ENCODE results near the gene AP1S1.
A peak's percentile ranks its signal among the peaks of the same experiment; 100 is the strongest.
"Not testable (repeated sequence)": the region's sequence is repeated elsewhere in the genome, so short reads cannot be mapped to it uniquely, and the experiment has no call there.

Gene AP1S1

DNA sequence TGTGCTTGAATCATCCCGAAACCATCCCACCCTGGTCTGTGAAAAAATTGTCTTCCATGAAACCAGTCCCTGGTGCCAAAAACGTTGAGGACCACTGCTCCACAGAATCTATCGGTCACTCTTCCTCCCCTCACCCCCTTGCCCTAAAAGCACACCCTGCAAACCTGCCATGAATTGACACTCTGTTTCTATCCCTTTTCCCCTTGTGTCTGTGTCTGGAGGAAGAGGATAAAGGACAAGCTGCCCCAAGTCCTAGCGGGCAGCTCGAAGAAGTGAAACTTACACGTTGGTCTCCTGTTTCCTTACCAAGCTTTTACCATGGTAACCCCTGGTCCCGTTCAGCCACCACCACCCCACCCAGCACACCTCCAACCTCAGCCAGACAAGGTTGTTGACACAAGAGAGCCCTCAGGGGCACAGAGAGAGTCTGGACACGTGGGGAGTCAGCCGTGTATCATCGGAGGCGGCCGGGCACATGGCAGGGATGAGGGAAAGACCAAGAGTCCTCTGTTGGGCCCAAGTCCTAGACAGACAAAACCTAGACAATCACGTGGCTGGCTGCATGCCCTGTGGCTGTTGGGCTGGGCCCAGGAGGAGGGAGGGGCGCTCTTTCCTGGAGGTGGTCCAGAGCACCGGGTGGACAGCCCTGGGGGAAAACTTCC lies 28.2 kb upstream of the AP1S1 start:
- DNase-seq (ENCODE audit: low spot score), result peak; percentile 74

DNA sequence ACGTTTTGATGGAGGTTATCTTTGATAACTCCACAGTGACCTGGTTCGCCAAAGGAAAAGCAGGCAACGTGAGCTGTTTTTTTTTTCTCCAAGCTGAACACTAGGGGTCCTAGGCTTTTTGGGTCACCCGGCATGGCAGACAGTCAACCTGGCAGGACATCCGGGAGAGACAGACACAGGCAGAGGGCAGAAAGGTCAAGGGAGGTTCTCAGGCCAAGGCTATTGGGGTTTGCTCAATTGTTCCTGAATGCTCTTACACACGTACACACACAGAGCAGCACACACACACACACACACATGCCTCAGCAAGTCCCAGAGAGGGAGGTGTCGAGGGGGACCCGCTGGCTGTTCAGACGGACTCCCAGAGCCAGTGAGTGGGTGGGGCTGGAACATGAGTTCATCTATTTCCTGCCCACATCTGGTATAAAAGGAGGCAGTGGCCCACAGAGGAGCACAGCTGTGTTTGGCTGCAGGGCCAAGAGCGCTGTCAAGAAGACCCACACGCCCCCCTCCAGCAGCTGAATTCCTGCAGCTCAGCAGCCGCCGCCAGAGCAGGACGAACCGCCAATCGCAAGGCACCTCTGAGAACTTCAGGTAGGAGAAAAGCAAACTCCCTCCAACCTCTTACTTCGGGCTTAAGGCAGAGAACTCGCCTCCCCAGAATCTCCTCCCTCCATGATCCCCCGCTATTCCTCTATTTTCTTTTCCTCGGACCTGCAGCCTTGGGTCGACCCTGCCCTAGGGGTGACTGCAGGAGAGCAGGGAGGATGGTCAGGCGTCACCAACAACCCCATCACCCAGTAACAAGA lies 27.4 kb upstream of the AP1S1 start, which contains the start of gene SERPINE1:
Gene SERPINE1, plus strand, starts transcription at position 454 of the 809 bp plus-strand sequence. CDS start 1,290 bp downstream, outside the sequence.
- peak; percentile 95 for DNase-seq (ENCODE audit: low spot score)

DNA sequence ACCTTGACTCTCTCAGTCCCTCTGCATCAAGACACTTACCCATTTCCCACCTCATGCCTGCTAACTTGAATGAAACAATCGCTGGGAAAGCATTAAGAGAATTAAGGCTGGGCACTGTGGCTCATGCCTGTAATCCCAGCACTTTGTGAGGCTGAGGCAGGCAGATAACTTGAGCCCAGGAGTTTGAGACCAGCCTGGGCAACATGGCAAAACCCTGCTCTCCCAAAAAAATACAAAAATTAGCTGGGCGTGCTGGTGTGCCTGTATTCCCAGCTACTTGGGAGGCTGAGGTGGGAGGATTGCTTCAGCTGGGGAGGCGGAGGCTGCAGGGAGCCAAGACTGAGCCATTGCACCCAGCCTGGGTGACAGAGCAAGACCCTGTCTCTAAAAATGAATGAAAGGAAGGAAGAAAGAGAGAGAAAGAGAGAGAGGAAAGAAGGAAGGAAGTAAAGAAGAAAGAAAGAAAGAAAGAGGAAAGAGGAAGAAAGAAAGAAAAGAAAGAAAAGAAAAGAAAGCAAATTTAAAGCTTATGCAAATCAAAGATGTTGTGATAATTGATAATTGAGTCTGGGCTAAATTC lies 26.7 kb upstream of the AP1S1 start:
- no peak for DNase-seq (ENCODE audit: low spot score)

DNA sequence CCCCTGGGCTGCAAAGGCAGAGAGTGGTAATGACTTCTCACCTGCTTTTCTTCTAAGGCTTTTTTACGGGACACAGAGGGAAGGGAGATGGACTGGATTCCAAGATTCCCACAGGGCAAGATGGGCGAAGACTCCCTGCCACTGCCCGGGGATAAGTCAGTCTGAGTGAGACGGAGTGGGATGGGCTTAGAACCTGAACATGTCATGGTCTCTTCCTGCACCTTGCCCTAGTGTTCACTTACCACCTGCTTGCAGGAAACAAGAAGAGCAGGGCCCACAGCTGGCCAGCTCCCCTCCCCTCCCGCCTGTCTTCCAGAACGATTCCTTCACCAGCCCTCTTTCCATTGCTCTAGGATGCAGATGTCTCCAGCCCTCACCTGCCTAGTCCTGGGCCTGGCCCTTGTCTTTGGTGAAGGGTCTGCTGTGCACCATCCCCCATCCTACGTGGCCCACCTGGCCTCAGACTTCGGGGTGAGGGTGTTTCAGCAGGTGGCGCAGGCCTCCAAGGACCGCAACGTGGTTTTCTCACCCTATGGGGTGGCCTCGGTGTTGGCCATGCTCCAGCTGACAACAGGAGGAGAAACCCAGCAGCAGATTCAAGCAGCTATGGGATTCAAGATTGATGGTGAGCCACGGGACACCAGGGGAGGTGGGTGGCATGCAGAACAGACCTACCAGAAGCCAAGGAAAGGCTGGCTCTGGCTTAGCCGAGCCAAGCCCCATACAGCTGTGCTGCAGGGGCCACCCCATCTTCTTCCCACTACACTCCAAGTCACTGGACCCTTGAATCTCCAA lies 26.0 kb upstream of the AP1S1 start:
- no peak for DNase-seq (ENCODE audit: low spot score)

DNA sequence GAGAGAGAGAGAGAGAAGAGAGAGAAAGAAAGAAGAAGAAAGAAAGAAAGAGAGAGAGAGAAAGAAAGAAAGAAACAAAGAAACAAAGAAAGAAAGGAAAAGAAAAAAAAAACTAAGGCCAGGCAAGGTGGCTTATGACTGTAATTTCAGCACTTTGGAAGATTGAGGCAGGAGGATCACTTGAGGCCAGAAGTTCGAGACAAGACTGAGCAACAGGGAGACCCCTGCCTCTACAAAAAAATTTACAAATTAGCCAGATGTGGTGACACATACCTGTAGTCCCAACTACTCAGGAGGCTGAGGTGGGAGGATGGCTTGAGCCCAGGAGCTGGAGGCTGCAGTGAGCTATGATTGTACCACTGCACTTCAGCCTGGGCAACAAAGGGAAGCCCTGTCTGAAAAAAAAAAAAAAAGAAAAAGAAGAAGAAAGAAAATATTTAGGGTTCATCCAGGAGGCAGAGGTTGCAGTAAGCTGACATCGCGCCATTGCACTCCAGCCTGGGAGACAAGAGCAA lies 24.6 kb upstream of the AP1S1 start:
- DNase-seq (ENCODE audit: low spot score), result no peak

DNA sequence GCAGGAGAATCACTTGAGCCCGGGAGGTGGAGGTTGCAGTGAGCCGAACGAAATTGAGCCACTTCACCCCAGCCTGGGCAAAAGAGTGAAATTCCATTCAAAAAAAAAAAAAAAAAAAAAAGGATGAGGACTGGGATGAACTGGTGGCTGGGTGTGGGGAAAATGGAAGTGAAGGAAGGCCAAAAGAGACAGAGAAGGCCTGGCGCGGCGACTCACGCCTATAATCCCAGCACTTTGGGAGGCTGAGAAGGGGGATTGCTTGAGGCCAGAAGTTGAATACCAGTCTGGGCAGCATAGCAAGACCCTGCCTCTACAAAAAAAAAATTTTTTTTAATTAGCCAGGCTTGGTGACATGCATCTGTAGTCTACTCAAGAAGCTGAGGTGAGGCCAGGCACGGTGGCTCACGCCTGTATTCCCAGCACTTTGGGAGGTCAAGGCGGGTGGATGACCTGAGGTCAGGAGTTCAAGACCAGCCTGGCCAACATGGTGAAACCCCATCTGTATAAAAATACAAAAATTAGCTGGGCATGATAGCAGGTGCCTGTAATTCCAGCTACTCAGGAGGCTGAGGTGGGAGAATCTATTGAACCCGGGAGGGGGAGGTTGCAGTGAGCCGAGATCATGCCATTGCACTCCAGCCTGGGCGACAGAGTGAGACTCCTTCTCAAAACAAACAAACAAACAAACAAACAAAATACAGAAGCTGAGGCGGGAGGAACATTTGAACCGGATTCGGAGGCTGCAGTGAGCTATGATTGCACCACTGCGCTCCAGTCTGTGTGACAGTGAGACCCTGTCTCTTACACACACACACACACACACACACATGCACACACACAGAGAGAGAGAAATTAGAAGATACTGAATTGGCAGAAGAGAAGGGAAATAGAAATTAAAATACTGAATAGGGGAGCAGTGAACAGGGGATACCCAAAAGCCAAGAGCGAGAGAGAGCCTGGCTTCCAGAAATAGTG lies 21.4 kb upstream of the AP1S1 start:
- not testable (repeated sequence) for DNase-seq (ENCODE audit: low spot score)

DNA sequence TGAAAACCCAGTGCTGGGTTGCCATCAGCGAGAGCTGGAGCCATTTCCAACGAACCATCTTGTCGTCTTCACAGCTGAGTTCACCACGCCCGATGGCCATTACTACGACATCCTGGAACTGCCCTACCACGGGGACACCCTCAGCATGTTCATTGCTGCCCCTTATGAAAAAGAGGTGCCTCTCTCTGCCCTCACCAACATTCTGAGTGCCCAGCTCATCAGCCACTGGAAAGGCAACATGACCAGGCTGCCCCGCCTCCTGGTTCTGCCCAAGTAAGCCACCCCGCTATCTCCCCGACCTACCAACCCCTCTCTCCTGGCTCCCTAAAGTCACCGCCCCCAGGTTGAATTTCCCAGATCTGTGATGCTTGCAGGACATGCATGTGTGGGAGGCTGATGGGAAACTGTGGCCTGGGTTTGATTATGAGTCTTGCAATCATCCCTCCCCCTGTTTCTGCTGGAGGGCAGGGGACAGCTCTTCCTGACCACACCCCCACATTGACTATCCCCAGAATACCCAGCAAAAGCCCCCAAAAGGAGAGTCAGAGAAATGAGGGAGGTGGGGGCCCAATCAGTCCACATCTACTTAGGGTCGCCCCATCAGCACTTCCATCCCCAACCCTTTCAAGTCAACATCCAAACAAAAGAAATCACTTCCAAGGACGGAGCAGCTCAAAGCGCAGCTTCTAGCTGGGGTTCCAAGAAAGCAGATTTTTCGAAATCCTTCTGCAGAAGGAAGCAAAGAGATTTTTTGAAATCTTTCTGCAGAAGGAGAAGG lies 20.5 kb upstream of the AP1S1 start:
- no peak for DNase-seq (ENCODE audit: low spot score)

DNA sequence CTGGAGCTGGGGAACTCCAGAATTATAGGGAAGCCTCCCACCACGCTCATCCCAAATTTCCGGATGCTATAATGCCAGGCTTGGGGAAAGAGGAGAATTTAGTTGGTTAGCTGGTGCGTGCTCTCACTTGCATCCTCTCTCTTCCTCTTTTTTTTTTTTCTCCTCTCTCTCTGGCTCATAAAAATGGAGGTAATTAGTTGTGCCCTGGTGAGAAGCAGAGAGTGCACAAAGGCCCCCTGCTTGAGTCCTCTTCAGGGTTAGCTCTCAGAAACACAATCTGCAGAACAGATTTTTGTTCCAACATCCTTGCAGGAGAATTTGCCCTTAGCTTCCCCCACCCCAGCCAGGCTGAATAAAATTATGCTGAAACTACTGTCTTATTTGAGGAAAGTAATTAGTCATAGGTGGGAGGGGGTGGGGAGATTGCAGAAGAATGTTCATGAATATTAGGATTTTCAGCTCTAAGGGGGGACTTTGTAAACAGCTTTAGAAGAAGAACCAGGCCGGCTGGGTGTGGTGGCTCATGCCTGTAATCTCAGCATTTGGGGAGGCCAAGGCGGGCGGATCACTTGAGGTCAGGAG lies 19.8 kb upstream of the AP1S1 start:
- no peak for DNase-seq (ENCODE audit: low spot score)

DNA sequence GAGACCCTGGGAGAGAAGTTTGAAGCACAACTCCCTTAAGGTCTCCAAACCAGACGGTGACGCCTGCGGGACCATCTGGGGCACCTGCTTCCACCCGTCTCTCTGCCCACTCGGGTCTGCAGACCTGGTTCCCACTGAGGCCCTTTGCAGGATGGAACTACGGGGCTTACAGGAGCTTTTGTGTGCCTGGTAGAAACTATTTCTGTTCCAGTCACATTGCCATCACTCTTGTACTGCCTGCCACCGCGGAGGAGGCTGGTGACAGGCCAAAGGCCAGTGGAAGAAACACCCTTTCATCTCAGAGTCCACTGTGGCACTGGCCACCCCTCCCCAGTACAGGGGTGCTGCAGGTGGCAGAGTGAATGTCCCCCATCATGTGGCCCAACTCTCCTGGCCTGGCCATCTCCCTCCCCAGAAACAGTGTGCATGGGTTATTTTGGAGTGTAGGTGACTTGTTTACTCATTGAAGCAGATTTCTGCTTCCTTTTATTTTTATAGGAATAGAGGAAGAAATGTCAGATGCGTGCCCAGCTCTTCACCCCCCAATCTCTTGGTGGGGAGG lies 16.5 kb upstream of the AP1S1 start:
- DNase-seq (ENCODE audit: low spot score), result no peak

DNA sequence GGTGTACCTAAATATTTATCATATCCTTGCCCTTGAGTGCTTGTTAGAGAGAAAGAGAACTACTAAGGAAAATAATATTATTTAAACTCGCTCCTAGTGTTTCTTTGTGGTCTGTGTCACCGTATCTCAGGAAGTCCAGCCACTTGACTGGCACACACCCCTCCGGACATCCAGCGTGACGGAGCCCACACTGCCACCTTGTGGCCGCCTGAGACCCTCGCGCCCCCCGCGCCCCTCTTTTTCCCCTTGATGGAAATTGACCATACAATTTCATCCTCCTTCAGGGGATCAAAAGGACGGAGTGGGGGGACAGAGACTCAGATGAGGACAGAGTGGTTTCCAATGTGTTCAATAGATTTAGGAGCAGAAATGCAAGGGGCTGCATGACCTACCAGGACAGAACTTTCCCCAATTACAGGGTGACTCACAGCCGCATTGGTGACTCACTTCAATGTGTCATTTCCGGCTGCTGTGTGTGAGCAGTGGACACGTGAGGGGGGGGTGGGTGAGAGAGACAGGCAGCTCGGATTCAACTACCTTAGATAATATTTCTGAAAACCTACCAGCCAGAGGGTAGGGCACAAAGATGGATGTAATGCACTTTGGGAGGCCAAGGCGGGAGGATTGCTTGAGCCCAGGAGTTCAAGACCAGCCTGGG lies 15.9 kb upstream of the AP1S1 start:
- peak; percentile 88 for DNase-seq (ENCODE audit: low spot score)

DNA sequence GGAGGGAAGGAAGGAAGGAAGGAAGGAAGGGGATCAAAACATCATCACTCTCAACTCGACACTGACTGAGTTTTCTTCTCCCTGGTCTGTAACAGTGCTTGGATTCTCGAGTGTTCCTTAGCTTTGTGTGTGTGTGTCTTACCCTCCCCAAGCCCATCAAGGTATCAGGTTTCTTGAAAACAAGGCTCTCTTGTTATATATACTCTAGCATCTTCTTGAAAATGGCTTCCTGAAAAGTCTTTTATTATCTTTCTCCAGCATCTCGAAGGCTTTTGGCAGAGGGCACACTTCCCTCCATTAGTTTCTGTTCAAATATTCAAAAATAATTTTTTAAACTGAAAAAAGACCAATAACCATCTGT lies 14.0 kb upstream of the AP1S1 start:
- no peak for DNase-seq (ENCODE audit: low spot score)

DNA sequence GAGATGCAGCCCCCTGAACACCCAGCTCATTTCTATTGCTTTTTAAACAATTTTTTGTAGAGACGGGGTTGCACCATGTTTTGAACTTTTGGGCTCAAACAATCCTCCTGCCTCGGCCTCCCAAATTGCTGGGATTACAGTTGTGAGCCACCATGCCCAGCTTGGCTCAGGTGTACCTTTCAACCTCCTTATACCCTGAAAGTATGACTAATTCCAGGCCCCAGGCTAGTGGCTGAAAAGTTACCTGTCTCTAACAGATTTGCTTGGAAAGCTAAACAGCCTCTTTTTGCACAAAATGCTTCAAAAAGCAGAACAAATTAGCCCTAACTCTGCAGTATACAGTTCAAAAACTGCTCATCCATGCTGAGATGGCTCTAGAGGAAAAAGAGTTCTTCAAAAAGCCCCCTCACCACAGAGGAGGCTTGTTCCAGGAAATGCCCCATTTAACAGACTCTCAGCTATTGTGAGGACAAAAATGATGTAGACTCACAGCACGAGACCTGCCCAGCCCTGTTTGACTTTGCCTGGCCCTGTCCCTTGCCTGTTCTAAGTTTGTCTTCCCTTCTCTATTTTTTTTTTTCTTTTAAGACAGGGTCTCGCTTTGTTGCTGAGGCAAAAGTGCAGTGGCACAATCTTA lies 13.4 kb upstream of the AP1S1 start:
- no peak for DNase-seq (ENCODE audit: low spot score)

DNA sequence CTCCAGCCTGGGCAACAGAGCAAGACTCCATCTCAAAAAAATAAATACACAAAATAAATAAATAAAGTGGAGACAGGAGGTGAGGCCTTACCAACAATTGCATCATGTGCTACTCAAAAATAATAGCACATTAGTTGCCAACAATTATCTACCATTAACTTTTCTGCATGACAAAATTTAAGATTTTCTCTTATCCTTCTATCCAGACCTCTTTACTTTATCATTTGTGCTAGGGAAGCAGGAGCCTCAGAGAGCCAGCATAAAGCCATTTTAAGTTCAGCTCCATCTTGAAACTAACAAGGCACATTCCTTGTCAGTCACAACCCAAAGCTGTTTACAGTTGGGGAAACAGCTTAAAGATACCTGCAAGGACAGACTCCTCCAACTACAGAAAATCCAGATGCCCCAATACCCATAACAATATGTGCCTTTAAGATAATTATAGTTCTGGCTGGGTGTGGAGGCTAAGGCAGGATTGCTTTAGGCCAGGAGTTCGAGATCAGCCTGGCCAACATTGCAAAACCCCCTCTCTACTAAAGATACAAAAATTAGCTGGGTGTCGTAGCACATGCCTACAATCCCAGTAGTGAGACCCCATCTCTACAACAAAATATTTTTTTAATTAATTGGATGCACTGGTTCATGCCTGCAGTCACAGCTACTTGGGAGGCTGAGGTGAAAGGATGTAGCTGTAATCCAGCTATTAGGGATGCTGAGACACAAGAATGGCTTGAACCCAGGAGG lies 2.2 kb upstream of the AP1S1 start:
- no peak for DNase-seq (ENCODE audit: low spot score)

DNA sequence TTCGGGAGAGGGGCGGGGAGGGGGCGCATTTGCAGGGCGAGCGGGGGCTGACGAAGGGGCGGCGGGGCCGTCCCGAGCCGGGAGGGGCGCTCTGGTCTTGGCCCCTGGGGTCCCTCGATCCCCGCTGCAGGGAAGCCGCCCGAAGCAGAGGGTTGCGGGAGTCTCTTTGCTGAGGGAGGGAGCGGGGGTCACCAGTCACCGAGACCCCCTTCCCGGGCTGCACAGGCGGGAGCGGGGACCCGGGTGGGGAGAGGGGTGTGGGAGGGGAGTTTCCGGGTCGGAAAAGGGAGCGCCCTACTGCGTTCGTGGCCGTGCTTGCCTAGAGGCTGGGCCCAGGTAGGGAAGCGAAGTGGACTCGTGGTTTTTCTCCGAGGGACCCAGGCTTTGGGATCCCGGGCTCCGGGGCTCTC lies 422 bp downstream of the AP1S1 start:
- peak; percentile 43 for DNase-seq (ENCODE audit: low spot score)

DNA sequence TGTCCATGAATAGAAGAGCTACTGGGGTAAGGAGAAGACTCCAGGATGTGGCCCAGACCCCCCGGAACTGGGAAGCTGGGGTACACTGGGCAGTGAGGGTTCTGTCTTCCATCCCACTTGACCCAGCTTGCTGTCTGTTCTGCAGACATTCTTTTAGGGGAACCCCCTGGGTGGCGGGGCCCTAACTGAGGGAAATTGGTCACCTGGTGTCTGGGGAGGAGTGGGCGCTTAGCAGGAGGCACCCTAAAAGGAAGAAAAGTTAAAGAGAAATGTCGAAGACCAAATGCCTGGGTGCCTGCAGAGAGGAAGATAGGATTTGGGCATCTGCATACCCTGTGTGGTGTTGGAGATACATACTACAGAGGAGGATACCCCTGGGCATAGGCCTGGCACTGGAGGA lies 1.0 kb downstream of the AP1S1 start:
- DNase-seq (ENCODE audit: low spot score), result no peak

DNA sequence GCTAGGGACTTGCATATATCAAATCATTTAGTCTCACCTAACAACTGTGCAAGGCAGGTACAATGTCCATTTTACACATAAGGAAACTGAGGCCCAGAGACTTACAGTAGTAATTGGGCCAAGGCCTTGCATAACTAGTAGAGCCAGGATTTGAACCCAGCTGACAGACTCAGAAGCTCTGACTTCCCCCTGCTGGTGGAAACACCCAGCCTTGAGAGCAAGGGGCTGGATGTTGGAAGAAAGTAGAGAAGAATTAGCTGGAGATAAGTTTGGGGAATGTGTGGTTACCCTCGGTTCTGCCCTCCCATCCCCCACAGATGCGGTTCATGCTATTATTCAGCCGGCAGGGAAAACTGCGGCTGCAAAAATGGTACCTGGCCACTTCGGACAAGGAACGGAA lies 2.0 kb downstream of the AP1S1 start:
- no peak for DNase-seq (ENCODE audit: low spot score)

DNA sequence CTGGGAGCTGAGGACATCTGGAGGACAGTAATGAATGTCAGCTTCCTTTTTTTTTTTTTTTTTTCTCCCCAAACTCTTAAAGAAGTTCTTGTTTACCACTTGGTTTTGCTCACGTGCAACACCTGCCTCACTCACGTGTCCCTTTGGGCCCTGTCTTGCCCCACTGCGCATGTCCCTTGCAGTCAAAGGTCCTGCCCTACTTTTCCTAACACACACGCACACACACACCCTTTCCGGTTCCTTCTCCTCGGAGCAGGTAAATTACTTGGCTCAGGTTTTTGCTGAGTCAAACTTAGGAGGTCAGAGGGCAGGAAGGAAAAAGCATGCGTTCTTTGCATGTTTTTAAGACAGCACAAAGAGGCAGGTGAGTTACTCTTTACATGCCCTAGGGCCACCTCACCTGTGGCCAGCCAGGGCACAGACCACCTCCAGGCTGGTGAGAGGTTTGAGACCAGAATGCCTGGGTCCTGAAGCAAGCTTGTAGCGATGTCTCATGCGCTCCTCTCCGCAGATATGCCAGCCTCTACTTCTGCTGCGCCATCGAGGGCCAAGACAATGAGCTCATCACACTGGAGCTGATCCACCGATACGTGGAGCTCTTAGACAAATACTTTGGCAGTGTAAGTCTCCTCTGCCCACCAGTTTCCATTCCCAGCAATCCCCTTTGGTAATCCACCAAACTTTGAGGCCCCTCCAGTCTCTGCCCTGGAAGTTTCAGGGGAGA lies 2.8 kb downstream of the AP1S1 start:
- no peak for DNase-seq (ENCODE audit: low spot score)
